DND-41 (cell line): ENCODE data around the gene WDR70.
"Not testable (repeated sequence)": the region's sequence is repeated elsewhere in the genome, so short reads cannot be mapped to it uniquely, and the experiment has no call there.

Experiments
- ATAC-seq: fragments of 200-7000 bp; cut with Tn5 transposase; 3 replicates; pipeline ENCODE4 v1.9.1; 2021; ENCODE audit warnings: low read depth; ENCODE audit not compliant: insufficient read depth
- DNase-seq: peaks from one replicate; pipeline ENCODE4 v3.0.0-alpha.2; 2020
- H2AFZ ChIP-seq: 2 replicates; pipeline ENCODE4 v1.6.0; 2012; ENCODE audit warnings: low read depth, low read length
- H3K27ac ChIP-seq: 2 replicates; pipeline ENCODE4 v1.5.1; 2012; ENCODE audit warnings: low read length, inconsistent platforms
- H3K27me3 ChIP-seq: fragments of 200-600 bp; sonication (generic); 2 replicates; pipeline ENCODE4 v1.6.0; 2012; ENCODE audit warnings: low read length, mild to moderate bottlenecking, inconsistent platforms; ENCODE audit not compliant: insufficient read depth, poor library complexity
- H3K36me3 ChIP-seq: 2 replicates; pipeline ENCODE4 v1.5.1; 2012; ENCODE audit warnings: low read length, inconsistent platforms; ENCODE audit not compliant: insufficient read depth
- H3K4me1 ChIP-seq: 2 replicates; pipeline ENCODE4 v1.5.1; 2012; ENCODE audit warnings: mild to moderate bottlenecking, low read length; ENCODE audit not compliant: insufficient read depth
- H3K4me2 ChIP-seq: 2 replicates; pipeline ENCODE4 v1.6.0; 2012; ENCODE audit warnings: mild to moderate bottlenecking, moderate library complexity, low read length, inconsistent platforms; ENCODE audit not compliant: insufficient read depth
- H3K4me3 ChIP-seq, 2 experiments: fragments of 200-600 bp in 1 of 2; shearing (Covaris generic) in 1 of 2; 2 replicates each; pipeline ENCODE4 v1.5.1; 2012 to 2016; ENCODE audit warnings: inconsistent platforms in 2 of 2, low read length in 2 of 2, mild to moderate bottlenecking in 2 of 2, low read depth in 1 of 2, moderate library complexity in 1 of 2
- H3K79me2 ChIP-seq: 2 replicates; pipeline ENCODE4 v1.6.0; 2012; ENCODE audit warnings: low read length, inconsistent platforms; ENCODE audit not compliant: insufficient read depth
- H3K9ac ChIP-seq: 2 replicates; pipeline ENCODE4 v1.6.0; 2012; ENCODE audit warnings: low read depth, mild to moderate bottlenecking, inconsistent platforms, low read length, moderate library complexity
- H3K9me3 ChIP-seq: 2 replicates; pipeline ENCODE4 v1.5.1; 2012; ENCODE audit warnings: low read length, moderate library complexity, mild to moderate bottlenecking, inconsistent platforms; ENCODE audit not compliant: insufficient read depth, severe bottlenecking
- H4K20me1 ChIP-seq: 2 replicates; pipeline ENCODE4 v1.6.0; 2012; ENCODE audit warnings: low read length; ENCODE audit not compliant: insufficient read depth
- EZH2 ChIP-seq: IDR thresholded peaks from 3 replicates; pipeline ENCODE4 v1.6.1; 2012; ENCODE audit warnings: borderline replicate concordance, low read depth, mild to moderate bottlenecking, moderate library complexity, low read length, inconsistent platforms; ENCODE audit not compliant: severe bottlenecking
- TF ChIP-seq, protein P1 (sequence below): IDR thresholded peaks from 2 replicates; pipeline ENCODE4 v1.5.1; 2012; ENCODE audit warnings: borderline replicate concordance, low read length, moderate library complexity, mild to moderate bottlenecking; ENCODE audit not compliant: poor library complexity, severe bottlenecking; ENCODE audit errors: extremely low read depth

The WDR70 gene

DNA sequence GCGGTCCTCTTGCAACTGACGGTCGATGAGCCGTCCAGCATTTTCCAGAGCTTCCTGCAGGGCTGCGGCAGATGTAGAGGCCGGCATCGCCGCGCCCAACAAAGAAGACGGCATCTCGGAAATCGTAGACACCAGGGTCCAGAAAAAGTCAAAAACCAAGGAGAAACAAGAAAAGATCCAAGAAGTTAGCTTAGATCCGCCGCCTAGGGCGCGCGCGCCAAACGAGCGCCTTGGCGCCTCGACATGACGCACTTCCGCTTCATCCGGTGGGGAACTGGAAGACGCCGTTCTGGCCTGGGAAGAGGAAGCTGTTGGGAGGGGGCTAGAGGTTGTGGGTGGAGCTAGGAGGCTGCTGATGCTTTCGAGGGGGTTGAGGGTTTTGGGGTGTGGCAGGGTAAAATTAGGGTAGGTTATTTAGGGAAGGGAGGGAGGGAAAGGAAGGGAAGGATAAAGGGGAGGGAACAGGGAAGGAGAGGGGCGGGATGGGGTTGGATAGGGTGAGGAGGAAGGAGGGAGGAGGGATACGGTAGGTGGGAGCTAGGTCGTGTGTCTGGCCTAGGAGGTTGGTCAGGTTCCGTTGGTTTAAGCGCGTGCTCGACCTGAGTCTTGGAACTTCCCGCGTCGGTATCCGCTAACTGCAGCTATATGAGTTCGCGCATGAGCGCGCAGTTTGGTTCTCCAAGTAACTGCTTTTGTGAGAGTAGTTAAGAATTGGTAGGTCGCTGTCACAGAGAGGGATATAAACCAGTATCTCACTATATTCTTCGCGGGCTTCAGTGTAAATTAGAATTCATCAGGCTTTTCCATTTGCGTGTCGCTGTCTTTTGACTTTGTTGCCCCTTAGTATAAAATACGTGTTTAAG lies 8.0 kb upstream of the WDR70 start, which contains the start of gene NUP155:
TSS of gene NUP155 (minus strand) at position 243 of the 863 bp plus-strand sequence. CDS start at position 114, 129 bp downstream.
- ATAC-seq, result peak; percentile 96
- no peaks in the 10 kb centered on the region for H3K9me3 ChIP-seq
- H3K27me3 ChIP-seq, result no peaks in the 10 kb centered on the region
- H3K27ac ChIP-seq, result peak within 1 kb of the TSS; percentile 79
- H4K20me1 ChIP-seq, result peaks cover 25% of the 10 kb centered on the region; the same call in 1 of the 2 replicates
- peak; percentile 92 for DNase-seq
- H3K4me3 ChIP-seq, result peak within 1 kb of the TSS; percentile 83 to 88
- peak within 1 kb of the TSS; percentile 69 for H3K9ac ChIP-seq
- TF ChIP-seq, protein P1, sequence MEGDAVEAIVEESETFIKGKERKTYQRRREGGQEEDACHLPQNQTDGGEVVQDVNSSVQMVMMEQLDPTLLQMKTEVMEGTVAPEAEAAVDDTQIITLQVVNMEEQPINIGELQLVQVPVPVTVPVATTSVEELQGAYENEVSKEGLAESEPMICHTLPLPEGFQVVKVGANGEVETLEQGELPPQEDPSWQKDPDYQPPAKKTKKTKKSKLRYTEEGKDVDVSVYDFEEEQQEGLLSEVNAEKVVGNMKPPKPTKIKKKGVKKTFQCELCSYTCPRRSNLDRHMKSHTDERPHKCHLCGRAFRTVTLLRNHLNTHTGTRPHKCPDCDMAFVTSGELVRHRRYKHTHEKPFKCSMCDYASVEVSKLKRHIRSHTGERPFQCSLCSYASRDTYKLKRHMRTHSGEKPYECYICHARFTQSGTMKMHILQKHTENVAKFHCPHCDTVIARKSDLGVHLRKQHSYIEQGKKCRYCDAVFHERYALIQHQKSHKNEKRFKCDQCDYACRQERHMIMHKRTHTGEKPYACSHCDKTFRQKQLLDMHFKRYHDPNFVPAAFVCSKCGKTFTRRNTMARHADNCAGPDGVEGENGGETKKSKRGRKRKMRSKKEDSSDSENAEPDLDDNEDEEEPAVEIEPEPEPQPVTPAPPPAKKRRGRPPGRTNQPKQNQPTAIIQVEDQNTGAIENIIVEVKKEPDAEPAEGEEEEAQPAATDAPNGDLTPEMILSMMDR, result no peak
- no peak for TF ChIP-seq EZH2
- peaks cover 18% of the 10 kb centered on the region for H3K36me3 ChIP-seq
- peak within 1 kb of the TSS; percentile 93 for H2AFZ ChIP-seq
- peaks cover 43% of the 10 kb centered on the region for H3K4me1 ChIP-seq
- H3K79me2 ChIP-seq, result peaks cover 48% of the 10 kb centered on the region
- peak within 1 kb of the TSS; percentile 84 for H3K4me2 ChIP-seq

GRCh38 chr5:37375091-37375490 lies 4.0 kb upstream of the WDR70 start:
- no peak for TF ChIP-seq EZH2
- TF ChIP-seq, protein P1, result no peak
- ATAC-seq (no peak), DNase-seq (no peak)
- Histone ChIP-seq H3K79me2 (peaks cover 15% of the 10 kb centered on the region), H3K9ac (no peak overlapping the region), H3K36me3 (no peaks in the 10 kb centered on the region), H3K4me1 (peaks cover 22% of the 10 kb centered on the region), H2AFZ (no peak overlapping the region), H3K27me3 (no peaks in the 10 kb centered on the region), H3K9me3 (no peaks in the 10 kb centered on the region), H3K4me2 (no peak overlapping the region), H4K20me1 (no peaks in the 10 kb centered on the region), H3K27ac (no peak overlapping the region), H3K4me3 (no peak overlapping the region)

DNA sequence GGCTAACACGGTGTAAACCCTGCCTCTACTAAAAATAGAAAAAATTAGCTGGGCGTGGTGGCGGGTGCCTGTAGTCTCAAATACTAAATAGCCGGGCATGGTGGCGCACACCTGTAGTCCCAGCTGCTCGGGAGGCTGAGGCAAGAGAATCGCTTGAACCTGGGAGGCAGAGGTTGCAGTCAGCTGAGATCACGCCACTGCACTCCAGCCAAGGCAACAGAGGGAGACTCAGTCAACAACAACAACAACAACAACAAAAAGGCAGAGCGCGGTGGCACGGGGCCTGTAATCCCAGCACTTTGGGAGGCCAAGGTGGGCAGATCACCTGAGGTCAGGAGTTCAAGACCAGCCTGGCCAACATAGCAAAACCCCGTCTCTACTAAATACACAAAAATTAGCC lies 1.1 kb upstream of the WDR70 start:
- ATAC-seq, H3K79me2 ChIP-seq, H4K20me1 ChIP-seq, DNase-seq, H3K36me3 ChIP-seq, H3K27me3 ChIP-seq, H3K9me3 ChIP-seq, H3K27ac ChIP-seq, H2AFZ ChIP-seq: not testable (repeated sequence)
- Histone ChIP-seq H3K4me2 (peak overlapping the region; percentile 65), H3K4me3 (peak overlapping the region in 1 of 2 experiments; percentile 75; a peak in 2 of 4 replicates), H3K4me1 (peaks cover 22% of the 10 kb centered on the region; the same call in 1 of the 2 replicates), H3K9ac (0 out of 2 replicates have a peak overlapping the region, but pooled peaks have one; percentile 70)

GRCh38 chr5:37391591-37391990 lies 12.5 kb downstream of the WDR70 start:
- H2AFZ ChIP-seq, result no peak overlapping the region
- H3K4me3 ChIP-seq, result no peak overlapping the region
- no peaks in the 10 kb centered on the region for H3K27me3 ChIP-seq
- no peaks in the 10 kb centered on the region for H4K20me1 ChIP-seq
- ATAC-seq (no peak), DNase-seq (no peak)
- H3K9me3 ChIP-seq, result no peaks in the 10 kb centered on the region
- H3K36me3 ChIP-seq, result peaks cover 35% of the 10 kb centered on the region
- H3K27ac ChIP-seq, result no peak overlapping the region
- no peaks in the 10 kb centered on the region for H3K4me1 ChIP-seq
- no peak overlapping the region for H3K9ac ChIP-seq
- peaks cover 4% of the 10 kb centered on the region; the same call in 1 of the 2 replicates for H3K79me2 ChIP-seq
- no peak overlapping the region for H3K4me2 ChIP-seq
- TF ChIP-seq, protein P1, result no peak
- no peak for TF ChIP-seq EZH2
